GM23338 (cell line): Measurements from ENCODE around the gene DNAJC7. TPM values are rescaled to one million over a fixed set of nuclear protein-coding genes. Genes with fewer than 3 reads are reported as not detected.

Experiments
- ATAC-seq: fragments of 200-7000 bp; cut with Tn5 transposase; 3 replicates; pipeline ENCODE4 v1.9.1; 2020
- DNase-seq: peaks from one replicate; pipeline ENCODE4 v3.0.0-alpha.2; 2015; ENCODE audit warnings: low spot score
- H2AFZ ChIP-seq: fragments of 200-600 bp; sonication (generic); 2 replicates; pipeline ENCODE4 v1.8.0; 2016; ENCODE audit warnings: antibody characterized with exemption, mild to moderate bottlenecking, moderate library complexity
- H3F3A ChIP-seq: fragments of 200-600 bp; sonication (generic); replicated peaks from 2 replicates; pipeline ENCODE4 v1.8.0; 2017; ENCODE audit warnings: antibody characterized with exemption, mixed run types, low read depth
- H3K27ac ChIP-seq: fragments of 200-600 bp; sonication (generic); 2 replicates; pipeline ENCODE4 v1.6.1; 2016; ENCODE audit warnings: low read depth
- H3K27me3 ChIP-seq: fragments of 200-600 bp; sonication (generic); 2 replicates; pipeline ENCODE4 v1.8.0; 2016; ENCODE audit warnings: mild to moderate bottlenecking, mixed run types, moderate library complexity; ENCODE audit not compliant: insufficient read depth
- H3K36me3 ChIP-seq: fragments of 200-600 bp; sonication (generic); 2 replicates; pipeline ENCODE4 v1.8.0; 2016; ENCODE audit warnings: mild to moderate bottlenecking; ENCODE audit not compliant: insufficient read depth
- H3K4me1 ChIP-seq: fragments of 200-600 bp; sonication (generic); 2 replicates; pipeline ENCODE4 v1.8.0; 2016; ENCODE audit warnings: mild to moderate bottlenecking, moderate library complexity; ENCODE audit not compliant: insufficient read depth
- H3K4me2 ChIP-seq: fragments of 200-600 bp; sonication (generic); 2 replicates; pipeline ENCODE4 v1.7.1; 2017; ENCODE audit warnings: mixed run types
- H3K4me3 ChIP-seq: fragments of 200-600 bp; sonication (generic); 2 replicates; pipeline ENCODE4 v1.6.1; 2016; ENCODE audit warnings: mixed run types
- H3K79me2 ChIP-seq: fragments of 200-600 bp; sonication (generic); replicated peaks from 2 replicates; pipeline ENCODE4 v1.8.0; 2017; ENCODE audit warnings: mild to moderate bottlenecking; ENCODE audit not compliant: insufficient read depth
- H3K9me2 ChIP-seq: fragments of 200-600 bp; sonication (generic); 2 replicates; pipeline ENCODE4 v1.8.0; 2017; ENCODE audit not compliant: insufficient read depth
- H4K20me1 ChIP-seq: fragments of 200-600 bp; sonication (generic); replicated peaks from 2 replicates; pipeline ENCODE4 v1.8.0; 2017; ENCODE audit warnings: mild to moderate bottlenecking; ENCODE audit not compliant: insufficient read depth
- H3K27ac Mint-ChIP-seq: 2 replicates; pipeline ENCODE4 v1.8.0; 2020; ENCODE audit warnings: inconsistent platforms, mild to moderate bottlenecking, moderate library complexity, mixed read lengths
- H3K27me3 Mint-ChIP-seq: 3 replicates; pipeline ENCODE4 v1.8.0; 2022; ENCODE audit warnings: low read depth, mild to moderate bottlenecking, moderate library complexity, mixed read lengths, inconsistent platforms; ENCODE audit not compliant: insufficient read depth, poor library complexity
- H3K36me3 Mint-ChIP-seq: 3 replicates; pipeline ENCODE4 v1.8.0; 2021; ENCODE audit warnings: low read depth, mild to moderate bottlenecking, inconsistent platforms, moderate library complexity, mixed read lengths
- H3K4me1 Mint-ChIP-seq: 3 replicates; pipeline ENCODE4 v1.8.0; 2020; ENCODE audit warnings: mild to moderate bottlenecking, inconsistent platforms, mixed read lengths
- H3K4me3 Mint-ChIP-seq: 3 replicates; pipeline ENCODE4 v1.8.0; 2021; ENCODE audit warnings: moderate library complexity, mild to moderate bottlenecking, inconsistent platforms, mixed read lengths
- H3K9me3 Mint-ChIP-seq: 3 replicates; pipeline ENCODE4 v1.8.0; 2020; ENCODE audit warnings: moderate library complexity, mild to moderate bottlenecking, inconsistent platforms, mixed read lengths
- CREB1 ChIP-seq: fragments of 250-450 bp; sonication (Bioruptor Pico); IDR thresholded peaks from 2 replicates; pipeline ENCODE4 v1.5.0; 2020; ENCODE audit warnings: low read depth, mild to moderate bottlenecking, moderate library complexity
- CTCF ChIP-seq, 2 experiments: fragments of 200-600 bp in 1 of 2; sonication (generic) in 1 of 2; conservative IDR thresholded peaks; 2 replicates each; pipeline versions ENCODE4 v1.5.1 to v1.6.1; 2016 to 2017; ENCODE audit warnings: antibody characterized with exemption in 2 of 2, low read depth in 2 of 2, mild to moderate bottlenecking in 2 of 2, moderate library complexity in 1 of 2
- JUNB ChIP-seq: IDR thresholded peaks from one replicate; pipeline ENCODE4 v1.6.1; 2016; ENCODE audit warnings: antibody characterized with exemption; ENCODE audit not compliant: unreplicated experiment
- POLR2AphosphoS5 ChIP-seq: IDR thresholded peaks from 2 replicates; pipeline ENCODE4 v1.6.1; 2016; ENCODE audit warnings: antibody characterized with exemption, low read depth
- ZNF114 ChIP-seq: fragments of 250-450 bp; sonication (Bioruptor Pico); IDR thresholded peaks from 2 replicates; pipeline ENCODE4 v1.5.0; 2020; ENCODE audit warnings: mild to moderate bottlenecking, moderate library complexity
- ZNF331 ChIP-seq: fragments of 250-450 bp; sonication (Bioruptor Pico); IDR thresholded peaks from 2 replicates; pipeline ENCODE4 v1.5.0; 2020; ENCODE audit warnings: low read depth, mild to moderate bottlenecking, moderate library complexity
- polyA plus RNA-seq: library from polyadenylated mRNA; unstranded; fragments of >200 nt; fragmentation: Nextera tagmentation; extraction: Ambion mirVana; gene quantifications from 2 replicates; pipeline ENCODE4 v1.2.1, GENCODE V29; 2016
- total RNA-seq: library from RNA; depleted of rRNA; stranded (reverse); fragments of >200 nt; shearing (Covaris generic); gene quantifications from 2 replicates; pipeline ENCODE4 v1.2.3, GENCODE V29; 2014

The DNAJC7 gene
- total and polyA plus RNA-seq, 2 experiments from 2014 or later, result 139 to 141 TPM

GRCh38 chr17:41966463-41967140, 50.6 kb downstream of the DNAJC7 start, which contains the start of gene CNP:
CNP (plus strand) TSS chr17:41966795; CDS start chr17:41966885, 90 bp downstream.
- Histone ChIP-seq H3K4me2 (peak within 1 kb of the TSS; percentile 99), H3K27me3 (0 out of 2 replicates have a peak, but pooled peaks cover 3% of the 10 kb centered on the region), H2AFZ (peak within 1 kb of the TSS; percentile 78), H3F3A (peaks cover 9% of the 10 kb centered on the region), H3K9me2 (no peaks in the 10 kb centered on the region), H3K4me1 (peaks cover 15% of the 10 kb centered on the region), H3K27ac (peak within 1 kb of the TSS; percentile 74), H3K4me3 (peak within 1 kb of the TSS; percentile 93), H3K36me3 (0 out of 2 replicates have a peak, but pooled peaks cover 4% of the 10 kb centered on the region), H3K79me2 (no peaks in the 10 kb centered on the region), H4K20me1 (peaks cover 7% of the 10 kb centered on the region)
- Mint-ChIP-seq H3K27ac (peak within 1 kb of the TSS; percentile 79), H3K4me1 (peaks cover 17% of the 10 kb centered on the region), H3K9me3 (no peaks in the 10 kb centered on the region), H3K27me3 (peaks cover 6% of the 10 kb centered on the region), H3K36me3 (peaks cover 23% of the 10 kb centered on the region), H3K4me3 (peak within 1 kb of the TSS; percentile 83)
- DNase-seq (peak; percentile 91), ATAC-seq (peak; percentile 58)
- TF ChIP-seq POLR2AphosphoS5 (peak; percentile 65), JUNB (no peak)

GRCh38 chr17:41965694-41966462, 51.4 kb downstream of the DNAJC7 start:
- DNase-seq, result peak; percentile 93
- Histone ChIP-seq H3K27me3 (0 out of 2 replicates have a peak, but pooled peaks cover 3% of the 10 kb centered on the region), H3F3A (peaks cover 9% of the 10 kb centered on the region), H2AFZ (peak overlapping the region; percentile 70; the same call in 1 of the 2 replicates), H3K9me2 (no peaks in the 10 kb centered on the region), H3K4me2 (peak overlapping the region; percentile 99), H3K4me3 (peak overlapping the region; percentile 93), H4K20me1 (peaks cover 7% of the 10 kb centered on the region), H3K4me1 (peaks cover 15% of the 10 kb centered on the region), H3K27ac (peak overlapping the region; percentile 74), H3K36me3 (0 out of 2 replicates have a peak, but pooled peaks cover 4% of the 10 kb centered on the region), H3K79me2 (no peaks in the 10 kb centered on the region)
- Mint-ChIP-seq H3K9me3 (no peaks in the 10 kb centered on the region), H3K36me3 (peaks cover 18% of the 10 kb centered on the region), H3K4me3 (peak overlapping the region; percentile 83), H3K27me3 (peaks cover 6% of the 10 kb centered on the region), H3K27ac (peak overlapping the region; percentile 79), H3K4me1 (peaks cover 17% of the 10 kb centered on the region)
- peak; percentile 77 for ATAC-seq
- TF ChIP-seq POLR2AphosphoS5, result 0 out of 2 replicates have a peak, but pooled peaks have one; percentile 33
- no peak for TF ChIP-seq ZNF114 (CRISPR knock-in tag)
- peak in 1 of 2 experiments; percentile 27; a peak in 1 of 4 replicates for TF ChIP-seq CTCF (conservative IDR thresholded peaks at IDR 0.05; ENCODE audit: low read depth in 2 of 2)
- TF ChIP-seq ZNF331 (CRISPR knock-in tag), result no peak
- TF ChIP-seq CREB1 (CRISPR knock-in tag), result no peak
